Mesendoderm (in vitro differentiated cells): Measurements from ENCODE around the gene SOHLH1.

Source experiments
- DNase-seq: peaks from one replicate; pipeline ENCODE4 v3.0.0; 2013
- H2AK5ac ChIP-seq: 2 replicates; pipeline ENCODE4 v1.6.1; 2013; ENCODE audit warnings: low read length, inconsistent platforms
- H2BK120ac ChIP-seq: 2 replicates; pipeline ENCODE4 v1.6.1; 2013; ENCODE audit warnings: low read depth, mild to moderate bottlenecking, low read length, moderate library complexity, mixed read lengths
- H2BK15ac ChIP-seq: replicated peaks from 2 replicates; pipeline ENCODE4 v1.6.1; 2013; ENCODE audit warnings: low read depth, mild to moderate bottlenecking, moderate library complexity
- H2BK5ac ChIP-seq: 2 replicates; pipeline ENCODE4 v1.6.1; 2013; ENCODE audit warnings: low read length, inconsistent platforms
- H3K18ac ChIP-seq: 2 replicates; pipeline ENCODE4 v1.6.1; 2013; ENCODE audit warnings: mild to moderate bottlenecking, low read length, mixed read lengths
- H3K23ac ChIP-seq: one replicate; pipeline ENCODE4 v1.6.1; 2013; ENCODE audit warnings: low read length
- H3K27ac ChIP-seq: 2 replicates; pipeline ENCODE4 v1.5.1; 2013; ENCODE audit warnings: low read depth, mild to moderate bottlenecking, inconsistent platforms, low read length, moderate library complexity
- H3K27me3 ChIP-seq: 2 replicates; pipeline ENCODE4 v1.6.1; 2013; ENCODE audit warnings: low read length, control low read depth, mild to moderate bottlenecking, inconsistent platforms; ENCODE audit not compliant: insufficient read depth, poor library complexity
- H3K36me3 ChIP-seq: 2 replicates; pipeline ENCODE4 v1.6.1; 2013; ENCODE audit warnings: low read length, inconsistent platforms; ENCODE audit not compliant: control insufficient read depth, insufficient read depth
- H3K4ac ChIP-seq: one replicate; pipeline ENCODE4 v1.6.1; 2013; ENCODE audit warnings: low read depth, mild to moderate bottlenecking, low read length, moderate library complexity
- H3K4me1 ChIP-seq: 2 replicates; pipeline ENCODE4 v1.6.1; 2013; ENCODE audit warnings: low read depth, low read length, inconsistent platforms; ENCODE audit not compliant: control insufficient read depth
- H3K4me2 ChIP-seq: 2 replicates; pipeline ENCODE4 v1.6.1; 2013; ENCODE audit warnings: low read length
- H3K4me3 ChIP-seq: 2 replicates; pipeline ENCODE4 v1.5.1; 2013; ENCODE audit warnings: mild to moderate bottlenecking, low read length
- H3K56ac ChIP-seq: one replicate; pipeline ENCODE4 v1.6.1; 2013; ENCODE audit warnings: low read length
- H3K79me1 ChIP-seq: 2 replicates; pipeline ENCODE4 v1.6.1; 2013; ENCODE audit warnings: low read length, inconsistent platforms
- H3K79me2 ChIP-seq: 2 replicates; pipeline ENCODE4 v1.6.1; 2013; ENCODE audit warnings: mild to moderate bottlenecking, low read length; ENCODE audit not compliant: control insufficient read depth, insufficient read depth
- H3K9ac ChIP-seq: 2 replicates; pipeline ENCODE4 v1.6.1; 2013; ENCODE audit warnings: low read length, inconsistent platforms
- H4K5ac ChIP-seq: one replicate; pipeline ENCODE4 v1.6.1; 2013; ENCODE audit warnings: low read length
- H4K8ac ChIP-seq: one replicate; pipeline ENCODE4 v1.6.1; 2013; ENCODE audit warnings: low read depth, mild to moderate bottlenecking, control low read depth, low read length, moderate library complexity
- WGBS: extraction: QIAGEN DNeasy Blood & Tissue Kit; methylation state at CpG from one replicate; pipeline ENCODE4 v1.1.7; 2013; ENCODE audit warnings: low lambda C conversion rate, missing lambda C conversion rate; ENCODE audit not compliant: insufficient coverage; ENCODE audit errors: extremely low coverage; 5-methylcytosine and 5-hydroxymethylcytosine counted together

SOHLH1 gene

GRCh38 chr9:135697226-135697625, 2.1 kb downstream of the SOHLH1 start:
- Histone ChIP-seq H3K56ac (no peak overlapping the region), H3K27me3 (no peaks in the 10 kb centered on the region), H3K18ac (no peak overlapping the region)

GRCh38 chr9:135696446-135696845, 2.8 kb downstream of the SOHLH1 start:
- no peak overlapping the region for H2BK120ac ChIP-seq
- DNase-seq: no peak
- no peak overlapping the region for H3K56ac ChIP-seq
- H3K4me2 ChIP-seq: no peak overlapping the region
- H3K4ac ChIP-seq: no peak overlapping the region
- no peaks in the 10 kb centered on the region for H3K4me1 ChIP-seq
- H3K36me3 ChIP-seq: no peaks in the 10 kb centered on the region
- H3K4me3 ChIP-seq: no peak overlapping the region
- H3K27me3 ChIP-seq: no peaks in the 10 kb centered on the region
- no peak overlapping the region for H4K8ac ChIP-seq
- H3K79me2 ChIP-seq: no peaks in the 10 kb centered on the region
- H2AK5ac ChIP-seq: no peak overlapping the region
- H3K27ac ChIP-seq: no peak overlapping the region
- H3K23ac ChIP-seq: no peak overlapping the region
- no peak overlapping the region for H2BK15ac ChIP-seq
- no peak overlapping the region for H2BK5ac ChIP-seq
- no peaks in the 10 kb centered on the region for H3K79me1 ChIP-seq
- H3K18ac ChIP-seq: no peak overlapping the region
- no peak overlapping the region for H3K9ac ChIP-seq
- no peak overlapping the region for H4K5ac ChIP-seq
- no CpG with 5 or more reads among the region's 16 CpGs for WGBS

More at GRCh38 chr9:135697226-135697625, 2.1 kb downstream of the SOHLH1 start:
- no peak overlapping the region for H4K8ac ChIP-seq
- no peak overlapping the region for H2AK5ac ChIP-seq
- no peak overlapping the region for H3K4ac ChIP-seq
- no peak overlapping the region for H4K5ac ChIP-seq
- H3K27ac ChIP-seq: no peak overlapping the region
- no peaks in the 10 kb centered on the region for H3K4me1 ChIP-seq
- no peak overlapping the region for H3K23ac ChIP-seq
- H3K4me3 ChIP-seq: no peak overlapping the region
- no peak overlapping the region for H3K4me2 ChIP-seq
- H2BK5ac ChIP-seq: no peak overlapping the region
- no peak overlapping the region for H3K9ac ChIP-seq
- no CpG with 5 or more reads among the region's 15 CpGs for WGBS
- H3K79me2 ChIP-seq: no peaks in the 10 kb centered on the region
- no peak overlapping the region for H2BK15ac ChIP-seq
- no peak overlapping the region for H2BK120ac ChIP-seq
- no peak for DNase-seq
- no peaks in the 10 kb centered on the region for H3K36me3 ChIP-seq
- H3K79me1 ChIP-seq: no peaks in the 10 kb centered on the region

GRCh38 chr9:135695642-135696041, 3.6 kb downstream of the SOHLH1 start:
- Histone ChIP-seq H3K4me2 (no peak overlapping the region), H4K8ac (no peak overlapping the region), H2BK120ac (no peak overlapping the region), H2BK15ac (no peak overlapping the region), H3K27ac (no peak overlapping the region), H3K4ac (no peak overlapping the region), H2BK5ac (no peak overlapping the region), H3K79me1 (no peaks in the 10 kb centered on the region), H3K18ac (no peak overlapping the region), H4K5ac (no peak overlapping the region), H3K36me3 (no peaks in the 10 kb centered on the region), H2AK5ac (no peak overlapping the region), H3K79me2 (no peaks in the 10 kb centered on the region), H3K27me3 (no peaks in the 10 kb centered on the region), H3K4me1 (no peaks in the 10 kb centered on the region), H3K56ac (no peak overlapping the region), H3K4me3 (no peak overlapping the region), H3K9ac (no peak overlapping the region), H3K23ac (no peak overlapping the region)
- no peak for DNase-seq
- WGBS: no CpG with 5 or more reads among the region's 12 CpGs

GRCh38 chr9:135695036-135695435, 4.2 kb downstream of the SOHLH1 start:
- Histone ChIP-seq H2BK5ac (no peak overlapping the region), H3K23ac (no peak overlapping the region), H3K4me2 (no peak overlapping the region), H3K4ac (no peak overlapping the region), H3K27me3 (no peaks in the 10 kb centered on the region), H3K56ac (no peak overlapping the region), H3K4me1 (no peaks in the 10 kb centered on the region), H3K79me1 (no peaks in the 10 kb centered on the region), H2BK120ac (no peak overlapping the region), H3K9ac (no peak overlapping the region), H2AK5ac (no peak overlapping the region), H3K18ac (no peak overlapping the region), H3K4me3 (no peak overlapping the region), H3K27ac (no peak overlapping the region), H2BK15ac (no peak overlapping the region), H3K36me3 (no peaks in the 10 kb centered on the region), H4K5ac (no peak overlapping the region), H3K79me2 (no peaks in the 10 kb centered on the region), H4K8ac (no peak overlapping the region)
- no peak for DNase-seq
- no CpG with 5 or more reads among the region's 16 CpGs for WGBS

- no CpG with 5 or more reads among the region's 18 CpGs for WGBS
- Histone ChIP-seq H2BK120ac (no peak overlapping the region), H3K4me3 (no peak overlapping the region), H4K8ac (no peak overlapping the region), H3K4me2 (no peak overlapping the region), H2AK5ac (no peak overlapping the region), H3K36me3 (no peaks in the 10 kb centered on the region), H3K79me2 (no peaks in the 10 kb centered on the region), H3K9ac (no peak overlapping the region), H3K4ac (no peak overlapping the region), H3K18ac (no peak overlapping the region), H3K27ac (no peak overlapping the region), H3K23ac (no peak overlapping the region), H4K5ac (no peak overlapping the region), H3K56ac (no peak overlapping the region), H3K4me1 (no peaks in the 10 kb centered on the region), H2BK5ac (no peak overlapping the region), H3K79me1 (no peaks in the 10 kb centered on the region), H3K27me3 (no peaks in the 10 kb centered on the region), H2BK15ac (no peak overlapping the region)
- DNase-seq: no peak
Measured at GRCh38 chr9:135694414-135694813, 4.9 kb downstream of the SOHLH1 start.

- no peak overlapping the region for H4K8ac ChIP-seq
- no peak overlapping the region for H2BK15ac ChIP-seq
- no peak overlapping the region for H3K4ac ChIP-seq
- no peaks in the 10 kb centered on the region for H3K79me1 ChIP-seq
- H2BK120ac ChIP-seq: no peak overlapping the region
- H3K4me2 ChIP-seq: no peak overlapping the region
- no CpG with 5 or more reads among the region's 11 CpGs for WGBS
- no peak overlapping the region for H3K18ac ChIP-seq
- H3K27me3 ChIP-seq: no peaks in the 10 kb centered on the region
- no peak overlapping the region for H3K23ac ChIP-seq
- no peak overlapping the region for H3K9ac ChIP-seq
- H2BK5ac ChIP-seq: no peak overlapping the region
- no peaks in the 10 kb centered on the region for H3K36me3 ChIP-seq
- H4K5ac ChIP-seq: no peak overlapping the region
- no peaks in the 10 kb centered on the region for H3K4me1 ChIP-seq
- DNase-seq: no peak
- H2AK5ac ChIP-seq: no peak overlapping the region
- no peak overlapping the region for H3K56ac ChIP-seq
- H3K4me3 ChIP-seq: no peak overlapping the region
- no peak overlapping the region for H3K27ac ChIP-seq
- no peaks in the 10 kb centered on the region for H3K79me2 ChIP-seq
Measured at GRCh38 chr9:135693771-135694170, 5.5 kb downstream of the SOHLH1 start.
